GM10847 (cell line): ENCODE results near the gene NFIL3.

Experiments
- POLR2A ChIP-seq: IDR thresholded peaks from 2 replicates; pipeline ENCODE4 v1.6.1; 2011; ENCODE audit not compliant: insufficient read length; ENCODE audit errors: extremely low read depth

Gene NFIL3

GRCh38 chr9:91412941-91413340 lies 10.7 kb downstream of the NFIL3 start:
- TF ChIP-seq POLR2A, result no peak

DNA sequence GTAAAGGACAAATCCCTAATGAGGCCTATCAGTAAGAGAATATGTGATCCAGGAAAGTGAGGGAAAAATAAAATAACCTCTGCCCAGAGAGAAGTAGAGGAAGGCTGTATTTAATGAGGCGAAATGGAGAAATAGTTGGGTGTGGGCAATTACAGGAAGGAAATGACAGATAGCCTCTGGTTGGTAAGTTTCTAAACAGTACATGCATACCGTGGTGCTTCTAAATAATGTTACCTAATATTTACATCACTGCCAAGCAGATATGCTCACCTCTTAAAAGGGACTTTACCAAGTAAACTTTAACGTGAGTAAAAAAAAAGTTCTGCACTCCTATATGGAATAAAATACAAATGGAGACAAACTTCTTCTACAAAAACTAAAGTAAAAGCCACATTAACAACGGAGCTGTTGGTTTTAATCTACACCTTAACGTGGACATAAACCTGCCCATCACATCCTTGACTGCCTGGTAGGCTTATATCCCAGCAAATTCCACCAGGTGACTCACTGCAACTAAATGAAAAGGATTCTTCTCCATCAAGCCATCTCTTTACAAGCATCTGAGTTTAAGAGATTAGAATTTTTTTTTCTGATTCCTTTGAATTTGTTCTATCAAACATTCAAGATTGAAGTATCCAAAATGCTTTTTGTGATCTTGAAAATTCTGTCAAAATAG lies 12.4 kb downstream of the NFIL3 start:
- TF ChIP-seq POLR2A, result no peak

GRCh38 chr9:91410161-91410560 lies 13.5 kb downstream of the NFIL3 start:
- no peak for TF ChIP-seq POLR2A

GRCh38 chr9:91408475-91408874 lies 15.2 kb downstream of the NFIL3 start:
- no peak for TF ChIP-seq POLR2A

DNA sequence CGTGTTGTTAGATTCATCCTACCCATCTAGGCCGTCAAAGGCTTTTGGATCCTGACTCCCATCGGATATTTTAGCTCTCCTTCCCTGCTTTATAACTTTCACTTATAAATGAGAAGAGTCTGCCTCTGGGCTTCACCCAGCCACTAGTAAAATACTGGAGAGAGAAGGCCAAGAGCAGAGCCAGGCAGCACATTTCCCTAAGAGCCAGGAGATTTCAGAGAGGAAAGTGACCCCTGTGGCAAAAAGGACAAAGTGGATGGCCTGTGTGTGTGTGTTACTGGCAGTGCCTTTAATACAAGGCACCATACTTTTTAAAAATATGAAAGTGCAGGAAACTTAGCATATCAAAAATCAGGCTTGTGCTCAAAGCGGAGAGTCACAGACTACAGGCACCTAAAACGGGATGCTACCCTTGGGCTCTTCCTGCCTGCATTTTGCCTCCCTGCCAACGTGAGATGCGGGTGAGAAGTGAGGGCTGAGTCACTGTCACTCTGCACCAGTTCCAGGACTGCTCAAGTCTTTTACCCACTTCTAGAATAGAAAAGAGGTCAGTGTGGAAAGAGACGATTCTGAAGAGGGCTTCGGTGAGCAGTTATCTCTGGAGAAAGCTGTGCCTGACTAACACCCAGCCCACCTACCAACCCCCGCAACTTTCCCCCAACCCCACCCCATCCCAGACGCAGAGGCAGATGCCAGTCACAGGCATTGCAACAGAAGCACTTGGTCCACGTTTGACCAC lies 15.9 kb downstream of the NFIL3 start:
- no peak for TF ChIP-seq POLR2A

GRCh38 chr9:91405343-91406077 lies 18.1 kb downstream of the NFIL3 start:
- TF ChIP-seq POLR2A, result no peak

- no peak for TF ChIP-seq POLR2A
Observed at GRCh38 chr9:91403665-91404543, 19.7 kb downstream of the NFIL3 start.

DNA sequence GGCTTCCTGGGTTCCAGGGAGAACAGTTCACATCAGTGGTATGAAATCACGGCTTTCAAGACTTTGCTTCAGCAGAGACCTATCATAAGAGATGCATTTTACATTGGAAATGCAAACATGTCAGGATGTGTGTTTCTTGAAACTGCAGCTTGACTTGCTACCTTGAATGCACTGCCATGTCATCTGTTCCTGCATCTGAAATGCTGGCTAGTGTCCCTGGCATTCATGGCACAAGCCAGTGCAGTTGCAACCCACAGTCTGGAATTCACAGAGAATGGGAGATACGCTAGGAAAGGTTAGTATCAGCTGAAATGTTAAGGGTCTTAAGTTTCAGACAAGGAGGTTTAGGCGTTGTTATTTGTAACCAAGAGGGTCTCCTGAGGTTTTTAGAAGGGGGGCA lies 24.7 kb downstream of the NFIL3 start:
- no peak for TF ChIP-seq POLR2A

DNA sequence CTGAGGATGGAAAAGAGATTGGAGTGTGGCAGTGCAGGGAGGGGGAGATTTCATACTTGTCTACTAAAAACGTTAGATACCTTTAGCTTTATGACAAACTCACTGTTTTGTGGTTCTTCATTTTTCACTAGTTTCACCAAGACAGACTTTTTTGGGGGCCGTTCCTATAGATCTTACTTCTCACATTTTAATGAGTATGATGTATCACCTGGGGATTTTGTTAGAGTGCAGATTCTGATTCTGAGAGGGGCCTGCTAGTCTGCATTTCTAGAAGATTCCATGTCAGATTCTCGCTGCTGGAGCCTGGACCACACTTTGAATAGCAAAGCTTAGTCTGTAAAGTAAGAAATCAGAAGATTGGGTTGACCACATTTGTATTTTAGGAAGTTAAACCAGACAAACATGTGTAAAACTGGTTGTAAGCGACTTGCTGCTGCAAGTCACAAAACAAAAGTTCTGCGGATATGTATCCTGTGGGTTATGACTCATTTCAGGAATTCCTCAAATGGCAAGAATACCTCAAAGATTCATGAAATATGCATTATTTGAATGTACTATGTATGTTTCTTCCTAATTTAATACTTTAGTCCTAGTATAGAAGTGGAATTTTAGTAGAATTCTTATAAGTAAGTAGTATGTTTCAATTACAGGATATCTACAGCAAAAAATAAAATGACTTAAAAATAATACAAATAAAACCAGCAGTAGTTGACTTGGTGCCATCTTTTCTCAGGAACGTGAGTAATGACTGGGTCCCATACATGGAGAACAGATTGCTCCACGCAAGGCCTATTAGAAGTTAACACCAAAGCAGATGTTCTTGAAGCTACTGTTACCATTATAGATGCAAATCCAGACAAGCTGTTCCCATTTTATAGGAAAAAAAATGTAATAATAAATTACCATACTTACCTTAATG lies 27.8 kb downstream of the NFIL3 start:
- no peak for TF ChIP-seq POLR2A

DNA sequence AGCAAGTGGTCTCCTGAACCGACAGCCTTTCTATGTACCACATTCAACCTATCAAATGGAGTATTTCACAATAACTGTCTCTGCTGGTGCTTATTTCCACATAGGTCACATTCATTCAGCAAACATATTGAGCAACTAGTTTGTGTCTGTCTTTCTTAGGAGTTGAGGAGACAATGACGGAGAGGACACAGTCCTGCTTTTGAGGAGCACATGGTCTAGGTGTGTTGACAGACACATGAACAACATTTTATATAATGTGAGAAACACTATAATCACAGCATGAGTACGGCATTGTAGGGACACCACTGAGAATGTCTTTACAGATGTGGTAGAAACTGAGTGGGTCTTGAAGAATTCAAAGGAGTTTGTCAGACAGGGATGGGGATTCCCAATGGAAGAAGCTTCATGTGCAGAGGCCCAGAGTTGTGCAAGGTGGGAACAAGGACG lies 28.5 kb downstream of the NFIL3 start:
- no peak for TF ChIP-seq POLR2A

DNA sequence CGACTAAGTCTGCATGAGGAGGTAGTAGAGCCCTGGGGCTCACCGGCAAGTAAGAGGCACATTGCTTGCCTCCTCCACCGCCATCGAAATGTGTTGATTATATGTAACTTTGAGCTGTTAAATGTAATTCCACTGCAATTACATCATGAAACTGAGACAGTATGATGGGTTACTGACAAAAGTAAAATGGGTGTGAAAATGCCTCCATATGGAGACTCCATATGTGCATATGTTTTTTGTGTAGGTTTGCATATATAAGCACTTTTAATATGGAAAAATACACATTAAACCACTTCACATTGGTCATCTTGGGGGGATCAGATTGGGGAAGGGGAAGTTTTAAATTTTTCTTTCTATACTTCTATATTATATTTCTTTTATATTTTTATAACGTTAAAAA lies 29.8 kb downstream of the NFIL3 start:
- no peak for TF ChIP-seq POLR2A

DNA sequence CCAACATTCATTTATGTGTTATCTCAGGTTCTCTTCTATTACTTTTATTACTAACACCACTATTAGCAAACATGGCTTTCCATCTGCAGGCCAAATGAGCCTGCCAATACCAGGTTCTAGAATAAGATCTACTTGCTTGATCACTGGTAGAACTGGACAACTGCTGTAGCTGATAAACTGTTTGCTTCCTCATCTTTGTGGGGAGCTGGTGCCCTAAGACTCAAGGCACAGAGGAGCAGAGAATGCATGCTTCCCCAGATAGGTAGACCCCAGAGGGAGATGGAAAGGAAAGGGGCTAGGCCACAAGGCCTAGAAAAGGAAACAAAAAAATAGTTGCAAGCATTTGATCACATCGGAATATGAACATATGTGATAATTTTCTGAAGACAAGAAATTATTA lies 31.2 kb downstream of the NFIL3 start:
- no peak for TF ChIP-seq POLR2A

DNA sequence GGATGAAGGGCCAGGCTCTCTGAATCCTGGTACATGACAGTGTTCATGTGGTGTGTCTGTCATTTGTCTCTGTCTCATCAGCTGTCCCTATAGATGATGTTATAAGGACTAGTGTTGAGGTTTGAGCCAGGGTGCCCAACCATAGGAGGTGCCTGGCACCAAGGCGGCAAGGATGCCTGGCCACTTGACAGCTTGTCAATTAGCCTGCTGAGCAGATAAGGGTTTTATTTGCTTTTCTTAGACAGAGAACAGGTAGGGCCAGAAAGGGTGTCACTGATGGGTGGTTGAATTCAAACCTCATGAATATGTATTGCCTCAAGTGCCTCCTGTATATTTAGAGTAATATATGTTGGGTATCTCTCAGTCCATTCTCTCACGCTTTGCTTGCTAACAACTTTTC lies 31.8 kb downstream of the NFIL3 start:
- TF ChIP-seq POLR2A, result no peak

DNA sequence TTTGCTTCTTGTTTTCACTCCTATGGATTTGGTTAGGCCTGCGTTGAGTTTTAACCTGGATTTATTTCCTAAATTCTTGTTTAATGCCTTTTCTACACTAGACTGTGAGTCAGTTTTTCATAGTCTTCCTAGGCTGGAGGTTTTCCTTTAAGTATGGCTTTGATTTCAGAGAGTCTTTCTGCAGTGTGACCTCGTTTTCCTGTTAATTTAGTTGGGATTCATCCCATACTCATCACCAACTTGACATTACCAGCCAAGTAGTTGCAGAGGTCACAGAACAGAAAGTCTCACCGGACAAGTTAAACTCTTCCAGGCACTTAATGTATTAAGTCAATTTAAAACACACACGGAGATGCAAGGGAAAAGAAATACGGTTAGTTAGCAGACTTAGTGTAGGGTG lies 32.2 kb downstream of the NFIL3 start:
- no peak for TF ChIP-seq POLR2A
